ENCODE results near the gene SLC24A4. TPM values are rescaled to one million over a fixed set of nuclear protein-coding genes. Genes with fewer than 3 reads are reported as not detected.
"Not testable (repeated sequence)": the region's sequence is repeated elsewhere in the genome, so short reads cannot be mapped to it uniquely, and the experiment has no call there.

Gene SLC24A4
- total RNA-seq, 2 donors from 2014 or later = 0.11 to 0.17 TPM

DNA sequence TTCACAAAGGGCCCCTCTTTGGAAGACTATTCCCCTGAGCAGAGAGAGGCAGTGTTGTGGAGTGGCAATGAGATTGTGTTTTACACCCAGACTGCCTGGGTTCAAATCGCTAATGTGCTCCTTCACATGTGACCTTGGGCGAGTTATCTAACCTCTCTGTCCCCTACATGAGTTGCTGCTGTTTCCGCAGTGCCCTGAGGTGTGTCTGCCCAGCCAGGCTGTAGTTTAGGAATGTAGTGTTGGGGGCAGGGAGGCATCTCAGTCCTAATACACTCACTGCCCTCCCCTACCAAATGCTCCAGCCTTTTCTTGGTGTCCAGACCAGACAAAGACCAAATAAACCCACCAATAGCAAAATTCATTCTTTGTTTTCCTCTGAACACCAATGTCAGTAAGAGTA is 78.6 kb downstream of the SLC24A4 start:
- H3K4me1 ChIP-seq = no peaks in the 10 kb centered on the region
- DNase-seq = no peak
- no peaks in the 10 kb centered on the region for H3K36me3 ChIP-seq
- intact Hi-C loops (cut with DNase I) = no loop called here
- no peak overlapping the region for H3K4me3 ChIP-seq
- no peak overlapping the region for H3K27ac ChIP-seq
- TF ChIP-seq, protein P1, sequence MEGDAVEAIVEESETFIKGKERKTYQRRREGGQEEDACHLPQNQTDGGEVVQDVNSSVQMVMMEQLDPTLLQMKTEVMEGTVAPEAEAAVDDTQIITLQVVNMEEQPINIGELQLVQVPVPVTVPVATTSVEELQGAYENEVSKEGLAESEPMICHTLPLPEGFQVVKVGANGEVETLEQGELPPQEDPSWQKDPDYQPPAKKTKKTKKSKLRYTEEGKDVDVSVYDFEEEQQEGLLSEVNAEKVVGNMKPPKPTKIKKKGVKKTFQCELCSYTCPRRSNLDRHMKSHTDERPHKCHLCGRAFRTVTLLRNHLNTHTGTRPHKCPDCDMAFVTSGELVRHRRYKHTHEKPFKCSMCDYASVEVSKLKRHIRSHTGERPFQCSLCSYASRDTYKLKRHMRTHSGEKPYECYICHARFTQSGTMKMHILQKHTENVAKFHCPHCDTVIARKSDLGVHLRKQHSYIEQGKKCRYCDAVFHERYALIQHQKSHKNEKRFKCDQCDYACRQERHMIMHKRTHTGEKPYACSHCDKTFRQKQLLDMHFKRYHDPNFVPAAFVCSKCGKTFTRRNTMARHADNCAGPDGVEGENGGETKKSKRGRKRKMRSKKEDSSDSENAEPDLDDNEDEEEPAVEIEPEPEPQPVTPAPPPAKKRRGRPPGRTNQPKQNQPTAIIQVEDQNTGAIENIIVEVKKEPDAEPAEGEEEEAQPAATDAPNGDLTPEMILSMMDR (IDR thresholded peaks at IDR 0.05) = no peak
- H3K9ac ChIP-seq (ENCODE audit: low read depth in 2 of 2, low read length in 2 of 2) = no peak overlapping the region
- H3K9me3 ChIP-seq = no peaks in the 10 kb centered on the region
- H3K27me3 ChIP-seq = no peaks in the 10 kb centered on the region

- H3K4me1 ChIP-seq; DNase-seq; intact Hi-C loops (cut with DNase I); H3K9ac ChIP-seq (ENCODE audit: low read depth in 2 of 2, low read length in 2 of 2); H3K4me3 ChIP-seq; H3K9me3 ChIP-seq; H3K27me3 ChIP-seq; H3K27ac ChIP-seq; H3K36me3 ChIP-seq: not testable (repeated sequence)
Observed at GRCh38 chr14:92402500-92402899, 79.5 kb downstream of the SLC24A4 start.

GRCh38 chr14:92404018-92404417 is 81.1 kb downstream of the SLC24A4 start:
- no peaks in the 10 kb centered on the region for H3K36me3 ChIP-seq
- H3K4me3 ChIP-seq = no peak overlapping the region
- DNase-seq = no peak
- no peak overlapping the region for H3K9ac ChIP-seq (ENCODE audit: low read depth in 2 of 2, low read length in 2 of 2)
- no peaks in the 10 kb centered on the region for H3K27me3 ChIP-seq
- intact Hi-C loops (cut with DNase I) = no loop called here
- no peaks in the 10 kb centered on the region for H3K9me3 ChIP-seq
- H3K4me1 ChIP-seq = no peaks in the 10 kb centered on the region
- no peak overlapping the region for H3K27ac ChIP-seq
- TF ChIP-seq, protein P1 (IDR thresholded peaks at IDR 0.05) = no peak

DNA sequence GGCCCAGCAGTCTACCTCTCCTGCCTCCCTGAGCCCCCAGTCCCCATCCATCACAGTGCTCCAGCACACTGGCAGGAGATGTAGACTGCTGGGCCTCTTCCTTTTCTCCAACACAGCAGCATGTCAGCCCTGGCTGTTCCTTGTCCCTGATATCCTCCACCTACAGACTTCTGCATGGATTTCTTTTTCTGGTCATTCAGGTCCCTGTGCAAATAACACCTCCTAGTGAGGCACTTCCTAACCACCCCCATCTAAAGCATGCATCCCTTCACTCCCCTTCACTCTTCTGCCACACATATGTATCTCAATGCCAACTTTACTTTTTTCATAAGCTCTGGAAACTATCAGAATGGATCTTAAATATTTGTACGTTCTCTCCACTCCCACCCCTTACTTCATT is 81.5 kb downstream of the SLC24A4 start:
- H3K27me3 ChIP-seq = no peaks in the 10 kb centered on the region
- TF ChIP-seq, protein P1 (IDR thresholded peaks at IDR 0.05) = no peak
- H3K27ac ChIP-seq = no peak overlapping the region
- H3K36me3 ChIP-seq = no peaks in the 10 kb centered on the region
- no peak for DNase-seq
- intact Hi-C loops (cut with DNase I) = no loop called here
- H3K4me1 ChIP-seq = no peaks in the 10 kb centered on the region
- H3K9ac ChIP-seq (ENCODE audit: low read depth in 2 of 2, low read length in 2 of 2) = no peak overlapping the region
- H3K9me3 ChIP-seq = no peaks in the 10 kb centered on the region
- H3K4me3 ChIP-seq = no peak overlapping the region

- Histone ChIP-seq H3K27ac (no peak overlapping the region), H3K36me3 (no peaks in the 10 kb centered on the region), H3K4me1 (no peaks in the 10 kb centered on the region), H3K27me3 (no peaks in the 10 kb centered on the region), H3K9me3 (no peaks in the 10 kb centered on the region), H3K4me3 (no peak overlapping the region), H3K9ac (ENCODE audit: low read depth in 2 of 2, low read length in 2 of 2) (no peak overlapping the region)
- intact Hi-C loops (cut with DNase I) = no loop called here
- DNase-seq = no peak
- TF ChIP-seq, protein P1 (IDR thresholded peaks at IDR 0.05) = no peak
Observed at GRCh38 chr14:92404938-92405337, 82.0 kb downstream of the SLC24A4 start.

DNA sequence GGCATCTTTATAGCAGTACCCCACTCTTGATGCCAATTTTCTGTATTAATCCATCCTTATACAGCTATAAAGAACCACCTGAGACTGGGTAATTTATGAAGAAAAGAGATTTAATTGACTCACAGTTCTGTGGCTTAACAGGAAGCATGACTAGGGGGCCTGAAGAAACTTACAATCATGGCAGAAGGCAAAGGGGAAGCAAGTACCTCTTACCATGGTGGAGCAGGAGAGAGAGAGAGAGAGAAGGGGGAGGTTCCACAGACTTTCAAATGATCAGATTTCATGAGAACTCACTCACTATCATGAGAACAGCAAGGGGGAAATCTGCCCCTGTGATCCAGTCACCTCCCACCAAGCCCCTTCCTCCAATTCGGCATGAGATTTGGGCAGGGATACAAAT is 84.4 kb downstream of the SLC24A4 start:
- no peaks in the 10 kb centered on the region for H3K27me3 ChIP-seq
- H3K4me1 ChIP-seq = no peaks in the 10 kb centered on the region
- no peaks in the 10 kb centered on the region for H3K36me3 ChIP-seq
- H3K27ac ChIP-seq = no peak overlapping the region
- DNase-seq = no peak
- intact Hi-C loops (cut with DNase I) = no loop called here
- H3K4me3 ChIP-seq = no peak overlapping the region
- H3K9ac ChIP-seq (ENCODE audit: low read depth in 2 of 2, low read length in 2 of 2) = no peak overlapping the region
- TF ChIP-seq, protein P1 (IDR thresholded peaks at IDR 0.05) = no peak
- no peaks in the 10 kb centered on the region for H3K9me3 ChIP-seq

All from colonic mucosa (tissue), 4 donors.